ENCODE measurements around the gene H6PD. TPM values are rescaled to one million over a fixed set of nuclear protein-coding genes. Genes with fewer than 3 reads are reported as not detected.

Gene H6PD
- total and polyA plus RNA-seq, 2 experiments from 2014 or later = 1.2 to 4.7 TPM

DNA sequence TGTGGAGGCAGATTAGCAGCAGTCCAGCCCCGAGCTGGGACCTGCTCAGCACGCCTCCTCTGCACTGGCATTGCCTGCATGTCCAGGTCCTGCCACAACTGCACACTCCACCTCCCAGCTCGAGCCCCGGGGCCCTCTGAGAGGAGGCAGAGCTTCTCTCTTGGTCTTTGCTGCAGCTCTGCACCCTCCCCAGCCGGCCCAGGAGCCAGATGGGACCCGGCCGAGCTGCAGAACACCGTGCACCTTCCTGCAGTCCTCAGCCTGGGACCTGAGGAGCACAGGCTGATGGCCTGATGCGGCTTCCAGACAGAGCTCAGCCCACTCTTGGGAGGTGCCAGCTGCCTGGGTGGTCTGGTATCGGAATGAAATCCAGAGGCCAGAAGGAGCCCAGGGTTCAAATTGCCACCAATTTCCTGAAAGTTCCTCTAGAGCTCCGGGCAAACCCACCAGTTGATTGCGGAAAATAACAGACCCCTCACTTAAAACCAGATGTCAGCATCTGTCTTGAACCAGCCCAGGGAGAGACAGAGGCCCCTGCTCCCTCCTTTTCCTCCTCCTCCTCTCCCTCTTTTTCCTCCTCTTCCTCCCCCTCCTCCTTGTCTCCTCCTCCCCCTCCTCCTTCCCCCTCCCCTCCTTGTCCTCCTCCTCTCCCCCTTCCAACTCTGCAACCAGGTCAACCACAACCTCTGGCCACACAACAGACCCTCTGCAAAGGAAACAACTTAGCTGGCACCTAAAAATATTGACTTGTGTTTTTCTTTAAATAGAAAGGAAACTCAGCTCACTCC, 47.5 kb downstream of the H6PD start (continued):
- TF ChIP-seq, protein P1, sequence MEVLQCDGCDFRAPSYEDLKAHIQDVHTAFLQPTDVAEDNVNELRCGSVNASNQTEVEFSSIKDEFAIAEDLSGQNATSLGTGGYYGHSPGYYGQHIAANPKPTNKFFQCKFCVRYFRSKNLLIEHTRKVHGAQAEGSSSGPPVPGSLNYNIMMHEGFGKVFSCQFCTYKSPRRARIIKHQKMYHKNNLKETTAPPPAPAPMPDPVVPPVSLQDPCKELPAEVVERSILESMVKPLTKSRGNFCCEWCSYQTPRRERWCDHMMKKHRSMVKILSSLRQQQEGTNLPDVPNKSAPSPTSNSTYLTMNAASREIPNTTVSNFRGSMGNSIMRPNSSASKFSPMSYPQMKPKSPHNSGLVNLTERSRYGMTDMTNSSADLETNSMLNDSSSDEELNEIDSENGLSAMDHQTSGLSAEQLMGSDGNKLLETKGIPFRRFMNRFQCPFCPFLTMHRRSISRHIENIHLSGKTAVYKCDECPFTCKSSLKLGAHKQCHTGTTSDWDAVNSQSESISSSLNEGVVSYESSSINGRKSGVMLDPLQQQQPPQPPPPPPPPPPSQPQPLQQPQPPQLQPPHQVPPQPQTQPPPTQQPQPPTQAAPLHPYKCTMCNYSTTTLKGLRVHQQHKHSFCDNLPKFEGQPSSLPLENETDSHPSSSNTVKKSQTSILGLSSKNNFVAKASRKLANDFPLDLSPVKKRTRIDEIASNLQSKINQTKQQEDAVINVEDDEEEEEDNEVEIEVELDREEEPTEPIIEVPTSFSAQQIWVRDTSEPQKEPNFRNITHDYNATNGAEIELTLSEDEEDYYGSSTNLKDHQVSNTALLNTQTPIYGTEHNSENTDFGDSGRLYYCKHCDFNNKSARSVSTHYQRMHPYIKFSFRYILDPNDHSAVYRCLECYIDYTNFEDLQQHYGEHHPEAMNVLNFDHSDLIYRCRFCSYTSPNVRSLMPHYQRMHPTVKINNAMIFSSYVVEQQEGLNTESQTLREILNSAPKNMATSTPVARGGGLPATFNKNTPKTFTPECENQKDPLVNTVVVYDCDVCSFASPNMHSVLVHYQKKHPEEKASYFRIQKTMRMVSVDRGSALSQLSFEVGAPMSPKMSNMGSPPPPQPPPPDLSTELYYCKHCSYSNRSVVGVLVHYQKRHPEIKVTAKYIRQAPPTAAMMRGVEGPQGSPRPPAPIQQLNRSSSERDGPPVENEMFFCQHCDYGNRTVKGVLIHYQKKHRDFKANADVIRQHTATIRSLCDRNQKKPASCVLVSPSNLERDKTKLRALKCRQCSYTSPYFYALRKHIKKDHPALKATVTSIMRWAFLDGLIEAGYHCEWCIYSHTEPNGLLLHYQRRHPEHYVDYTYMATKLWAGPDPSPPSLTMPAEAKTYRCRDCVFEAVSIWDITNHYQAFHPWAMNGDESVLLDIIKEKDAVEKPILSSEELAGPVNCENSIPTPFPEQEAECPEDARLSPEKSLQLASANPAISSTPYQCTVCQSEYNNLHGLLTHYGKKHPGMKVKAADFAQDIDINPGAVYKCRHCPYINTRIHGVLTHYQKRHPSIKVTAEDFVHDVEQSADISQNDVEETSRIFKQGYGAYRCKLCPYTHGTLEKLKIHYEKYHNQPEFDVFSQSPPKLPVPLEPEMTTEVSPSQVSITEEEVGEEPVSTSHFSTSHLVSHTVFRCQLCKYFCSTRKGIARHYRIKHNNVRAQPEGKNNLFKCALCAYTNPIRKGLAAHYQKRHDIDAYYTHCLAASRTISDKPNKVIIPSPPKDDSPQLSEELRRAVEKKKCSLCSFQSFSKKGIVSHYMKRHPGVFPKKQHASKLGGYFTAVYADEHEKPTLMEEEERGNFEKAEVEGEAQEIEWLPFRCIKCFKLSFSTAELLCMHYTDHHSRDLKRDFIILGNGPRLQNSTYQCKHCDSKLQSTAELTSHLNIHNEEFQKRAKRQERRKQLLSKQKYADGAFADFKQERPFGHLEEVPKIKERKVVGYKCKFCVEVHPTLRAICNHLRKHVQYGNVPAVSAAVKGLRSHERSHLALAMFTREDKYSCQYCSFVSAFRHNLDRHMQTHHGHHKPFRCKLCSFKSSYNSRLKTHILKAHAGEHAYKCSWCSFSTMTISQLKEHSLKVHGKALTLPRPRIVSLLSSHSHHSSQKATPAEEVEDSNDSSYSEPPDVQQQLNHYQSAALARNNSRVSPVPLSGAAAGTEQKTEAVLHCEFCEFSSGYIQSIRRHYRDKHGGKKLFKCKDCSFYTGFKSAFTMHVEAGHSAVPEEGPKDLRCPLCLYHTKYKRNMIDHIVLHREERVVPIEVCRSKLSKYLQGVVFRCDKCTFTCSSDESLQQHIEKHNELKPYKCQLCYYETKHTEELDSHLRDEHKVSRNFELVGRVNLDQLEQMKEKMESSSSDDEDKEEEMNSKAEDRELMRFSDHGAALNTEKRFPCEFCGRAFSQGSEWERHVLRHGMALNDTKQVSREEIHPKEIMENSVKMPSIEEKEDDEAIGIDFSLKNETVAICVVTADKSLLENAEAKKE (CRISPR knock-in tag; IDR thresholded peaks at IDR 0.05) = no peak
- TF ChIP-seq CREB1 (CRISPR knock-in tag; IDR thresholded peaks at IDR 0.05; ENCODE audit: low read depth) = no peak
- TF ChIP-seq, protein P2, sequence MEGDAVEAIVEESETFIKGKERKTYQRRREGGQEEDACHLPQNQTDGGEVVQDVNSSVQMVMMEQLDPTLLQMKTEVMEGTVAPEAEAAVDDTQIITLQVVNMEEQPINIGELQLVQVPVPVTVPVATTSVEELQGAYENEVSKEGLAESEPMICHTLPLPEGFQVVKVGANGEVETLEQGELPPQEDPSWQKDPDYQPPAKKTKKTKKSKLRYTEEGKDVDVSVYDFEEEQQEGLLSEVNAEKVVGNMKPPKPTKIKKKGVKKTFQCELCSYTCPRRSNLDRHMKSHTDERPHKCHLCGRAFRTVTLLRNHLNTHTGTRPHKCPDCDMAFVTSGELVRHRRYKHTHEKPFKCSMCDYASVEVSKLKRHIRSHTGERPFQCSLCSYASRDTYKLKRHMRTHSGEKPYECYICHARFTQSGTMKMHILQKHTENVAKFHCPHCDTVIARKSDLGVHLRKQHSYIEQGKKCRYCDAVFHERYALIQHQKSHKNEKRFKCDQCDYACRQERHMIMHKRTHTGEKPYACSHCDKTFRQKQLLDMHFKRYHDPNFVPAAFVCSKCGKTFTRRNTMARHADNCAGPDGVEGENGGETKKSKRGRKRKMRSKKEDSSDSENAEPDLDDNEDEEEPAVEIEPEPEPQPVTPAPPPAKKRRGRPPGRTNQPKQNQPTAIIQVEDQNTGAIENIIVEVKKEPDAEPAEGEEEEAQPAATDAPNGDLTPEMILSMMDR (conservative IDR thresholded peaks at IDR 0.05; ENCODE audit: low read depth in 2 of 2) = no peak
- TF ChIP-seq EZH2phosphoT487 (IDR thresholded peaks at IDR 0.05; ENCODE audit: unreplicated experiment) = no peak
- TF ChIP-seq, protein P3, sequence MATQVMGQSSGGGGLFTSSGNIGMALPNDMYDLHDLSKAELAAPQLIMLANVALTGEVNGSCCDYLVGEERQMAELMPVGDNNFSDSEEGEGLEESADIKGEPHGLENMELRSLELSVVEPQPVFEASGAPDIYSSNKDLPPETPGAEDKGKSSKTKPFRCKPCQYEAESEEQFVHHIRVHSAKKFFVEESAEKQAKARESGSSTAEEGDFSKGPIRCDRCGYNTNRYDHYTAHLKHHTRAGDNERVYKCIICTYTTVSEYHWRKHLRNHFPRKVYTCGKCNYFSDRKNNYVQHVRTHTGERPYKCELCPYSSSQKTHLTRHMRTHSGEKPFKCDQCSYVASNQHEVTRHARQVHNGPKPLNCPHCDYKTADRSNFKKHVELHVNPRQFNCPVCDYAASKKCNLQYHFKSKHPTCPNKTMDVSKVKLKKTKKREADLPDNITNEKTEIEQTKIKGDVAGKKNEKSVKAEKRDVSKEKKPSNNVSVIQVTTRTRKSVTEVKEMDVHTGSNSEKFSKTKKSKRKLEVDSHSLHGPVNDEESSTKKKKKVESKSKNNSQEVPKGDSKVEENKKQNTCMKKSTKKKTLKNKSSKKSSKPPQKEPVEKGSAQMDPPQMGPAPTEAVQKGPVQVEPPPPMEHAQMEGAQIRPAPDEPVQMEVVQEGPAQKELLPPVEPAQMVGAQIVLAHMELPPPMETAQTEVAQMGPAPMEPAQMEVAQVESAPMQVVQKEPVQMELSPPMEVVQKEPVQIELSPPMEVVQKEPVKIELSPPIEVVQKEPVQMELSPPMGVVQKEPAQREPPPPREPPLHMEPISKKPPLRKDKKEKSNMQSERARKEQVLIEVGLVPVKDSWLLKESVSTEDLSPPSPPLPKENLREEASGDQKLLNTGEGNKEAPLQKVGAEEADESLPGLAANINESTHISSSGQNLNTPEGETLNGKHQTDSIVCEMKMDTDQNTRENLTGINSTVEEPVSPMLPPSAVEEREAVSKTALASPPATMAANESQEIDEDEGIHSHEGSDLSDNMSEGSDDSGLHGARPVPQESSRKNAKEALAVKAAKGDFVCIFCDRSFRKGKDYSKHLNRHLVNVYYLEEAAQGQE (IDR thresholded peaks at IDR 0.05; ENCODE audit: unreplicated experiment) = no peak
- no peak for TF ChIP-seq POLR2AphosphoS5 (IDR thresholded peaks at IDR 0.05; ENCODE audit: low read depth)
- TF ChIP-seq JUNB (IDR thresholded peaks at IDR 0.05; ENCODE audit: unreplicated experiment) = no peak
- TF ChIP-seq ZNF331 (CRISPR knock-in tag; IDR thresholded peaks at IDR 0.05; ENCODE audit: low read depth) = no peak
- no peak for TF ChIP-seq EZH2 (IDR thresholded peaks at IDR 0.05; ENCODE audit: low read depth, unreplicated experiment)
- no peak for TF ChIP-seq ZNF114 (CRISPR knock-in tag; IDR thresholded peaks at IDR 0.05)
